ENCODE data around the gene RCAN2.

- TF ChIP-seq, protein P1, sequence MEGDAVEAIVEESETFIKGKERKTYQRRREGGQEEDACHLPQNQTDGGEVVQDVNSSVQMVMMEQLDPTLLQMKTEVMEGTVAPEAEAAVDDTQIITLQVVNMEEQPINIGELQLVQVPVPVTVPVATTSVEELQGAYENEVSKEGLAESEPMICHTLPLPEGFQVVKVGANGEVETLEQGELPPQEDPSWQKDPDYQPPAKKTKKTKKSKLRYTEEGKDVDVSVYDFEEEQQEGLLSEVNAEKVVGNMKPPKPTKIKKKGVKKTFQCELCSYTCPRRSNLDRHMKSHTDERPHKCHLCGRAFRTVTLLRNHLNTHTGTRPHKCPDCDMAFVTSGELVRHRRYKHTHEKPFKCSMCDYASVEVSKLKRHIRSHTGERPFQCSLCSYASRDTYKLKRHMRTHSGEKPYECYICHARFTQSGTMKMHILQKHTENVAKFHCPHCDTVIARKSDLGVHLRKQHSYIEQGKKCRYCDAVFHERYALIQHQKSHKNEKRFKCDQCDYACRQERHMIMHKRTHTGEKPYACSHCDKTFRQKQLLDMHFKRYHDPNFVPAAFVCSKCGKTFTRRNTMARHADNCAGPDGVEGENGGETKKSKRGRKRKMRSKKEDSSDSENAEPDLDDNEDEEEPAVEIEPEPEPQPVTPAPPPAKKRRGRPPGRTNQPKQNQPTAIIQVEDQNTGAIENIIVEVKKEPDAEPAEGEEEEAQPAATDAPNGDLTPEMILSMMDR (IDR thresholded peaks at IDR 0.05): no peak
- TF ChIP-seq EP300 (IDR thresholded peaks at IDR 0.05) (no peak), POLR2AphosphoS5 (IDR thresholded peaks at IDR 0.05) (no peak)
These were observed 123.7 kb downstream of the RCAN2 start for GRCh38 chr6:46367354-46368168.

Measured in upper lobe of left lung (tissue), 4 donors.